SK-N-SH (cell line): ENCODE measurements around the gene FBH1.
"Not testable (repeated sequence)": the region's sequence is repeated elsewhere in the genome, so short reads cannot be mapped to it uniquely, and the experiment has no call there.

Source experiments
- EP300 ChIP-seq, 2 experiments: IDR thresholded peaks; 2 replicates each; pipeline versions ENCODE4 v1.4.0 to v1.6.1; 2012; ENCODE audit warnings: borderline replicate concordance in 1 of 2, low read depth in 1 of 2, low read length in 1 of 2
- EZH2phosphoT487 ChIP-seq: fragments of 200-600 bp; sonication (generic); IDR thresholded peaks from 2 replicates; pipeline ENCODE4 v1.6.1; 2017; ENCODE audit warnings: low read depth, mixed run types, mild to moderate bottlenecking, antibody characterized with exemption, moderate library complexity, borderline replicate concordance
- FOXM1 ChIP-seq: IDR thresholded peaks from 2 replicates; pipeline ENCODE4 v1.4.0; 2012; ENCODE audit warnings: low read depth, mild to moderate bottlenecking
- JUND ChIP-seq: IDR thresholded peaks from 2 replicates; pipeline ENCODE4 v1.4.0; 2012
- POLR2AphosphoS5 ChIP-seq: IDR thresholded peaks from 2 replicates; pipeline ENCODE4 v1.6.1; 2012; ENCODE audit warnings: low read depth, low read length
- USF2 ChIP-seq: fragments of 150-350 bp; IDR thresholded peaks from 2 replicates; pipeline ENCODE4 v1.6.1; 2017; ENCODE audit warnings: antibody characterized with exemption, low read length, low read depth, borderline replicate concordance
- TF ChIP-seq, protein P1 (sequence below): fragments of 200-600 bp; sonication (generic); IDR thresholded peaks from 2 replicates; pipeline ENCODE4 v1.6.1; 2017; ENCODE audit warnings: antibody characterized with exemption, mild to moderate bottlenecking, moderate library complexity
- TF ChIP-seq, protein P2 (sequence below): IDR thresholded peaks from 2 replicates; pipeline ENCODE4 v1.6.1; 2012; ENCODE audit warnings: mild to moderate bottlenecking, low read depth, low read length, moderate library complexity

DNA sequence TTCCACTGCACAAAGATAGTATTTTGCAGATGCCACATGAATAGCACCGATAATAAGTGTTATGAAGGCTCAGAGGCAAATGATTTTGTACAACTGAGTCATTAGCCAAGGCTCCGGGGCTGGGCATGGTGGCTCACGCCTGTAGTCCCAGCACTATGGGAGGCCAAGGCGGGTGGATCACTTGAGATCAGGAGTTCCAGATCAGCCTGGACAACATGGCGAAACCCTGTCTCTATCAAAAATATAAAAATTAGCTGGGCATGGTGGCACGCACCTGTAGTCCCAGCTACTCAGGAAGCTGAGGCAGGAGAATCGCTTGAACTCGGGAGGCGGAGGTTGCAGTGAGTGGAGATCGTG is 56.4 kb downstream of the FBH1 start:
- TF ChIP-seq, protein P1, sequence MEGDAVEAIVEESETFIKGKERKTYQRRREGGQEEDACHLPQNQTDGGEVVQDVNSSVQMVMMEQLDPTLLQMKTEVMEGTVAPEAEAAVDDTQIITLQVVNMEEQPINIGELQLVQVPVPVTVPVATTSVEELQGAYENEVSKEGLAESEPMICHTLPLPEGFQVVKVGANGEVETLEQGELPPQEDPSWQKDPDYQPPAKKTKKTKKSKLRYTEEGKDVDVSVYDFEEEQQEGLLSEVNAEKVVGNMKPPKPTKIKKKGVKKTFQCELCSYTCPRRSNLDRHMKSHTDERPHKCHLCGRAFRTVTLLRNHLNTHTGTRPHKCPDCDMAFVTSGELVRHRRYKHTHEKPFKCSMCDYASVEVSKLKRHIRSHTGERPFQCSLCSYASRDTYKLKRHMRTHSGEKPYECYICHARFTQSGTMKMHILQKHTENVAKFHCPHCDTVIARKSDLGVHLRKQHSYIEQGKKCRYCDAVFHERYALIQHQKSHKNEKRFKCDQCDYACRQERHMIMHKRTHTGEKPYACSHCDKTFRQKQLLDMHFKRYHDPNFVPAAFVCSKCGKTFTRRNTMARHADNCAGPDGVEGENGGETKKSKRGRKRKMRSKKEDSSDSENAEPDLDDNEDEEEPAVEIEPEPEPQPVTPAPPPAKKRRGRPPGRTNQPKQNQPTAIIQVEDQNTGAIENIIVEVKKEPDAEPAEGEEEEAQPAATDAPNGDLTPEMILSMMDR: not testable (repeated sequence)
- TF ChIP-seq, protein P2, sequence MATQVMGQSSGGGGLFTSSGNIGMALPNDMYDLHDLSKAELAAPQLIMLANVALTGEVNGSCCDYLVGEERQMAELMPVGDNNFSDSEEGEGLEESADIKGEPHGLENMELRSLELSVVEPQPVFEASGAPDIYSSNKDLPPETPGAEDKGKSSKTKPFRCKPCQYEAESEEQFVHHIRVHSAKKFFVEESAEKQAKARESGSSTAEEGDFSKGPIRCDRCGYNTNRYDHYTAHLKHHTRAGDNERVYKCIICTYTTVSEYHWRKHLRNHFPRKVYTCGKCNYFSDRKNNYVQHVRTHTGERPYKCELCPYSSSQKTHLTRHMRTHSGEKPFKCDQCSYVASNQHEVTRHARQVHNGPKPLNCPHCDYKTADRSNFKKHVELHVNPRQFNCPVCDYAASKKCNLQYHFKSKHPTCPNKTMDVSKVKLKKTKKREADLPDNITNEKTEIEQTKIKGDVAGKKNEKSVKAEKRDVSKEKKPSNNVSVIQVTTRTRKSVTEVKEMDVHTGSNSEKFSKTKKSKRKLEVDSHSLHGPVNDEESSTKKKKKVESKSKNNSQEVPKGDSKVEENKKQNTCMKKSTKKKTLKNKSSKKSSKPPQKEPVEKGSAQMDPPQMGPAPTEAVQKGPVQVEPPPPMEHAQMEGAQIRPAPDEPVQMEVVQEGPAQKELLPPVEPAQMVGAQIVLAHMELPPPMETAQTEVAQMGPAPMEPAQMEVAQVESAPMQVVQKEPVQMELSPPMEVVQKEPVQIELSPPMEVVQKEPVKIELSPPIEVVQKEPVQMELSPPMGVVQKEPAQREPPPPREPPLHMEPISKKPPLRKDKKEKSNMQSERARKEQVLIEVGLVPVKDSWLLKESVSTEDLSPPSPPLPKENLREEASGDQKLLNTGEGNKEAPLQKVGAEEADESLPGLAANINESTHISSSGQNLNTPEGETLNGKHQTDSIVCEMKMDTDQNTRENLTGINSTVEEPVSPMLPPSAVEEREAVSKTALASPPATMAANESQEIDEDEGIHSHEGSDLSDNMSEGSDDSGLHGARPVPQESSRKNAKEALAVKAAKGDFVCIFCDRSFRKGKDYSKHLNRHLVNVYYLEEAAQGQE: not testable (repeated sequence)
- TF ChIP-seq EP300 (IDR thresholded peaks at IDR 0.05; ENCODE audit: borderline replicate concordance in 1 of 2, low read depth in 1 of 2, low read length in 1 of 2); EZH2phosphoT487; JUND; FOXM1; USF2; POLR2AphosphoS5: not testable (repeated sequence)
